H9 (cell line): ENCODE measurements around the gene SNX33. TPM values are rescaled to one million over a fixed set of nuclear protein-coding genes. Genes with fewer than 3 reads are reported as not detected.
A peak's percentile ranks its signal among the peaks of the same experiment; 100 is the strongest.

Experiments used
- DNase-seq: peaks from one replicate; pipeline ENCODE4 v3.0.0-alpha.2; 2017
- H2AFZ ChIP-seq: one replicate; pipeline ENCODE4 v1.6.1; 2013; ENCODE audit warnings: mild to moderate bottlenecking, low read length, control low read depth, moderate library complexity
- H2AK5ac ChIP-seq: 2 replicates; pipeline ENCODE4 v1.6.1; 2013; ENCODE audit warnings: low read length, control low read depth, mixed read lengths; ENCODE audit not compliant: insufficient read length
- H2BK120ac ChIP-seq: one replicate; pipeline ENCODE4 v1.6.1; 2013; ENCODE audit warnings: low read depth, mild to moderate bottlenecking, low read length, control low read depth, inconsistent platforms; ENCODE audit not compliant: poor library complexity, severe bottlenecking
- H2BK12ac ChIP-seq: 2 replicates; pipeline ENCODE4 v1.6.1; 2013; ENCODE audit warnings: low read length, control low read depth, mixed read lengths, low read depth; ENCODE audit not compliant: insufficient read length
- H2BK15ac ChIP-seq: 2 replicates; pipeline ENCODE4 v1.6.1; 2013; ENCODE audit warnings: low read depth, low read length, control low read depth
- H2BK20ac ChIP-seq: one replicate; pipeline ENCODE4 v1.6.1; 2013; ENCODE audit warnings: low read depth, mild to moderate bottlenecking, low read length, control low read depth, inconsistent platforms; ENCODE audit not compliant: poor library complexity, severe bottlenecking
- H2BK5ac ChIP-seq: 2 replicates; pipeline ENCODE4 v1.6.1; 2013; ENCODE audit warnings: low read length, control low read depth, mixed read lengths; ENCODE audit not compliant: insufficient read length
- H3K14ac ChIP-seq: 2 replicates; pipeline ENCODE4 v1.6.1; 2013; ENCODE audit warnings: low read length, control low read depth; ENCODE audit not compliant: insufficient read depth
- H3K18ac ChIP-seq: 2 replicates; pipeline ENCODE4 v1.6.1; 2013; ENCODE audit warnings: low read depth, mild to moderate bottlenecking, mixed read lengths, low read length, control low read depth; ENCODE audit not compliant: insufficient read length
- H3K23ac ChIP-seq: 2 replicates; pipeline ENCODE4 v1.6.1; 2013; ENCODE audit warnings: low read length, control low read depth, mixed read lengths, low read depth; ENCODE audit not compliant: insufficient read length
- H3K23me2 ChIP-seq: 2 replicates; pipeline ENCODE4 v1.6.1; 2013; ENCODE audit warnings: low read depth, mild to moderate bottlenecking, mixed read lengths, low read length, control low read depth; ENCODE audit not compliant: insufficient read length, poor library complexity, severe bottlenecking
- H3K27ac ChIP-seq: 2 replicates; pipeline ENCODE4 v1.5.1; 2013; ENCODE audit warnings: low read length, control low read depth, mixed read lengths, low read depth; ENCODE audit not compliant: insufficient read length
- H3K27me3 ChIP-seq: 2 replicates; pipeline ENCODE4 v1.6.1; 2013; ENCODE audit warnings: low read length, control low read depth, inconsistent platforms; ENCODE audit not compliant: insufficient read depth
- H3K4ac ChIP-seq: 2 replicates; pipeline ENCODE4 v1.6.1; 2013; ENCODE audit warnings: low read depth, mild to moderate bottlenecking, control low read depth, inconsistent platforms, low read length, moderate library complexity
- H3K4me1 ChIP-seq: 2 replicates; pipeline ENCODE4 v1.6.1; 2013; ENCODE audit warnings: low read length, control low read depth, inconsistent platforms; ENCODE audit not compliant: insufficient read depth
- H3K4me2 ChIP-seq: 2 replicates; pipeline ENCODE4 v1.6.1; 2013; ENCODE audit warnings: low read length, control low read depth, mixed read lengths; ENCODE audit not compliant: insufficient read length, insufficient read depth
- H3K56ac ChIP-seq: 2 replicates; pipeline ENCODE4 v1.6.1; 2013; ENCODE audit warnings: low read depth, mild to moderate bottlenecking, mixed read lengths, low read length, control low read depth; ENCODE audit not compliant: insufficient read length
- H3K79me1 ChIP-seq: 2 replicates; pipeline ENCODE4 v1.6.1; 2013; ENCODE audit warnings: low read depth, mild to moderate bottlenecking, moderate library complexity, low read length, control low read depth, inconsistent platforms; ENCODE audit not compliant: insufficient read depth, poor library complexity, severe bottlenecking
- H3K79me2 ChIP-seq: 2 replicates; pipeline ENCODE4 v1.6.1; 2013; ENCODE audit warnings: low read length, control low read depth, inconsistent platforms; ENCODE audit not compliant: insufficient read depth
- H3K9ac ChIP-seq: 2 replicates; pipeline ENCODE4 v1.6.1; 2013; ENCODE audit warnings: low read length, control low read depth, mixed read lengths; ENCODE audit not compliant: insufficient read length; ENCODE audit errors: extremely low read depth
- H3K9me3 ChIP-seq: one replicate; pipeline ENCODE4 v1.6.1; 2013; ENCODE audit warnings: low read depth, low read length, inconsistent platforms; ENCODE audit not compliant: control insufficient read depth
- H3T11ph ChIP-seq: one replicate; pipeline ENCODE4 v1.6.1; 2013; ENCODE audit warnings: mild to moderate bottlenecking, low read length, control low read depth, inconsistent platforms
- H4K20me1 ChIP-seq: one replicate; pipeline ENCODE4 v1.6.1; 2013; ENCODE audit not compliant: control insufficient read depth, insufficient read length, insufficient read depth
- H4K5ac ChIP-seq: 2 replicates; pipeline ENCODE4 v1.6.1; 2013; ENCODE audit warnings: low read depth, mild to moderate bottlenecking, mixed read lengths, low read length, control low read depth; ENCODE audit not compliant: insufficient read length
- H4K8ac ChIP-seq: replicated peaks from 2 replicates; pipeline ENCODE4 v1.6.1; 2013; ENCODE audit warnings: low read length, control low read depth, mixed read lengths, low read depth; ENCODE audit not compliant: insufficient read length
- H4K91ac ChIP-seq: 2 replicates; pipeline ENCODE4 v1.6.1; 2013; ENCODE audit warnings: low read depth, mild to moderate bottlenecking, moderate library complexity, mixed read lengths, low read length, control low read depth; ENCODE audit not compliant: insufficient read length
- H3K27ac Mint-ChIP-seq, 3 experiments: 2 replicates in 2 of 3; 3 replicates in 1 of 3; pipeline ENCODE4 v1.8.0; 2020 to 2021; ENCODE audit warnings: mixed read lengths in 3 of 3, mild to moderate bottlenecking in 1 of 3, moderate library complexity in 1 of 3
- H3K27me3 Mint-ChIP-seq: 2 replicates; pipeline ENCODE4 v1.8.0; 2021; ENCODE audit warnings: low read depth, mild to moderate bottlenecking, moderate library complexity, mixed read lengths
- H3K36me3 Mint-ChIP-seq, 3 experiments: 2 replicates in 2 of 3; 3 replicates in 1 of 3; pipeline ENCODE4 v1.8.0; 2020 to 2021; ENCODE audit warnings: low read depth in 3 of 3, mixed read lengths in 3 of 3; ENCODE audit not compliant: insufficient read depth in 1 of 3
- H3K4me1 Mint-ChIP-seq, 2 experiments: 2 replicates each; pipeline ENCODE4 v1.8.0; 2020; ENCODE audit warnings: mixed read lengths in 2 of 2
- H3K4me3 Mint-ChIP-seq, 2 experiments: 2 replicates in 1 of 2; 3 replicates in 1 of 2; pipeline ENCODE4 v1.8.0; 2020 to 2021; ENCODE audit warnings: mild to moderate bottlenecking in 2 of 2, mixed read lengths in 2 of 2, moderate library complexity in 1 of 2
- H3K9me3 Mint-ChIP-seq, 2 experiments: 2 replicates in 1 of 2; 3 replicates in 1 of 2; pipeline ENCODE4 v1.8.0; 2020; ENCODE audit warnings: mild to moderate bottlenecking in 2 of 2, mixed read lengths in 2 of 2, moderate library complexity in 1 of 2
- WGBS: extraction: QIAGEN DNeasy Blood & Tissue Kit; methylation state at CpG from one replicate; pipeline ENCODE4 v1.1.7; 2013; ENCODE audit warnings: missing lambda C conversion rate, low lambda C conversion rate, mixed read lengths; ENCODE audit not compliant: insufficient read length; ENCODE audit errors: extremely low coverage; 5-methylcytosine and 5-hydroxymethylcytosine counted together
- total RNA-seq: library from RNA; stranded (reverse); gene quantifications from 2 replicates; pipeline ENCODE4 v1.2.1, GENCODE V29; 2021
- TF ChIP-seq, protein P1 (sequence below): fragments of 200-600 bp; sonication (generic); conservative IDR thresholded peaks from 3 replicates; pipeline ENCODE4 v1.8.0; 2021; ENCODE audit warnings: antibody characterized with exemption, mild to moderate bottlenecking

The SNX33 gene
- total RNA-seq, 1 experiment from 2014 or later, result 17.7 TPM

DNA sequence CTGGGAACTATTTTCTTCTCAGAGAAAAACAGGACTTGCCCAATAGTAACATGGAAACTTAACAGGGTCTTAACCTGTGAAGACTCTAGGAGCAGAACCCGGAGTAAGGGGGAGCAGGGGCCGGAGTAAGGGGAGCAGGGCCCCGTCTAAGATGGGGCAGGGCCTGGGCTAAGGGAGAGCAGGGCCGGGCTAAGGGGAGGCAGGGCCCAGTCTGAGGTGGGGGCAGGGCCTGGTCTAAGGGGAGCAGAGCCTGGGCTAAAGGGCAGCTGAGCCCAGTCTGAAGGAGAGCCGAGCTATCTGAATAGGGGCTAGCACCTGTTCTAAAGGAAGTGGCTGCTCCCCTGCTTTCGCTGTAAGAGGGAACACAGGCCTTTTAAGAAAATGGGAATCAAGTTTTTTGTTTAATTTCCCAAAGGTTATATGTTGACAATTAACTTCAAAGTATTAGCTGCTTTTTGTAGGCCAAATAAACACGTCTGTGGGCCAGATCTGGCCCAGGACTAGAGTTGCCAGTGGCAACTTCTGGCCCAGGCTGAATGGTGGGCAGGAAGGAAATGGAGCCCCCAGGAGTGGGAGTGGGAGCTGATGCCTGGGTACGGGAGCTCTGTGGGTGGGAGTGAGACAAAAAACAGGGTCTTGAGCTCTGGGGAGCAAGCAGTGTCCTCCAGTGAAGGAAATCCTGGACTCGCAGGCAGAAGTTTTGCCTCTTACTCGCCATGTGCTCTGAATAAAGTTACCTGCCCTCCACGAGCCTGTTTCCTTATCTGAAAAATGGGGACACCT is 32.5 kb downstream of the SNX33 start:
- Mint-ChIP-seq H3K36me3 (no peaks in the 10 kb centered on the region), H3K27me3 (peaks cover 5% of the 10 kb centered on the region), H3K4me3 (no peak overlapping the region), H3K4me1 (peaks cover 16 to 32% of the 10 kb centered on the region in 2 experiments), H3K27ac (peak overlapping the region in 2 of 3 experiments; percentile 44; a peak in 2 of 7 replicates), H3K9me3 (no peaks in the 10 kb centered on the region)
- H3K56ac ChIP-seq, result no peak overlapping the region
- TF ChIP-seq, protein P1, sequence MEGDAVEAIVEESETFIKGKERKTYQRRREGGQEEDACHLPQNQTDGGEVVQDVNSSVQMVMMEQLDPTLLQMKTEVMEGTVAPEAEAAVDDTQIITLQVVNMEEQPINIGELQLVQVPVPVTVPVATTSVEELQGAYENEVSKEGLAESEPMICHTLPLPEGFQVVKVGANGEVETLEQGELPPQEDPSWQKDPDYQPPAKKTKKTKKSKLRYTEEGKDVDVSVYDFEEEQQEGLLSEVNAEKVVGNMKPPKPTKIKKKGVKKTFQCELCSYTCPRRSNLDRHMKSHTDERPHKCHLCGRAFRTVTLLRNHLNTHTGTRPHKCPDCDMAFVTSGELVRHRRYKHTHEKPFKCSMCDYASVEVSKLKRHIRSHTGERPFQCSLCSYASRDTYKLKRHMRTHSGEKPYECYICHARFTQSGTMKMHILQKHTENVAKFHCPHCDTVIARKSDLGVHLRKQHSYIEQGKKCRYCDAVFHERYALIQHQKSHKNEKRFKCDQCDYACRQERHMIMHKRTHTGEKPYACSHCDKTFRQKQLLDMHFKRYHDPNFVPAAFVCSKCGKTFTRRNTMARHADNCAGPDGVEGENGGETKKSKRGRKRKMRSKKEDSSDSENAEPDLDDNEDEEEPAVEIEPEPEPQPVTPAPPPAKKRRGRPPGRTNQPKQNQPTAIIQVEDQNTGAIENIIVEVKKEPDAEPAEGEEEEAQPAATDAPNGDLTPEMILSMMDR, result no peak
- H2AK5ac ChIP-seq, result no peak overlapping the region
- H2BK20ac ChIP-seq, result no peak overlapping the region
- H2BK120ac ChIP-seq, result no peak overlapping the region
- no peak overlapping the region for H3K23ac ChIP-seq
- H3K18ac ChIP-seq, result no peak overlapping the region
- no peaks in the 10 kb centered on the region for H3K4me1 ChIP-seq
- no peaks in the 10 kb centered on the region for H3K23me2 ChIP-seq
- no peak overlapping the region for H4K91ac ChIP-seq
- H2BK12ac ChIP-seq, result no peak overlapping the region
- no peaks in the 10 kb centered on the region for H4K20me1 ChIP-seq
- DNase-seq, result no peak
- H4K8ac ChIP-seq, result no peak overlapping the region
- no peak overlapping the region for H2AFZ ChIP-seq
- no peaks in the 10 kb centered on the region for H3K79me2 ChIP-seq
- no peak overlapping the region for H3K27ac ChIP-seq
- H3K14ac ChIP-seq, result no peak overlapping the region
- no peak overlapping the region for H3K9ac ChIP-seq
- H4K5ac ChIP-seq, result no peak overlapping the region
- no peak overlapping the region for H3K4me2 ChIP-seq
- H2BK5ac ChIP-seq, result no peak overlapping the region
- no peak overlapping the region for H3T11ph ChIP-seq
- no peaks in the 10 kb centered on the region for H3K9me3 ChIP-seq
- no peak overlapping the region for H2BK15ac ChIP-seq
- no CpG with 5 or more reads among the region's 11 CpGs for WGBS
- no peaks in the 10 kb centered on the region for H3K79me1 ChIP-seq
- H3K4ac ChIP-seq, result no peak overlapping the region
- H3K27me3 ChIP-seq, result no peaks in the 10 kb centered on the region
